ENCODE data around the gene CSNK2B. TPM values are rescaled to one million over a fixed set of nuclear protein-coding genes. Genes with fewer than 3 reads are reported as not detected.

The CSNK2B gene
- total RNA-seq: 100 to 1,000 TPM; 239 to 346 TPM

DNA sequence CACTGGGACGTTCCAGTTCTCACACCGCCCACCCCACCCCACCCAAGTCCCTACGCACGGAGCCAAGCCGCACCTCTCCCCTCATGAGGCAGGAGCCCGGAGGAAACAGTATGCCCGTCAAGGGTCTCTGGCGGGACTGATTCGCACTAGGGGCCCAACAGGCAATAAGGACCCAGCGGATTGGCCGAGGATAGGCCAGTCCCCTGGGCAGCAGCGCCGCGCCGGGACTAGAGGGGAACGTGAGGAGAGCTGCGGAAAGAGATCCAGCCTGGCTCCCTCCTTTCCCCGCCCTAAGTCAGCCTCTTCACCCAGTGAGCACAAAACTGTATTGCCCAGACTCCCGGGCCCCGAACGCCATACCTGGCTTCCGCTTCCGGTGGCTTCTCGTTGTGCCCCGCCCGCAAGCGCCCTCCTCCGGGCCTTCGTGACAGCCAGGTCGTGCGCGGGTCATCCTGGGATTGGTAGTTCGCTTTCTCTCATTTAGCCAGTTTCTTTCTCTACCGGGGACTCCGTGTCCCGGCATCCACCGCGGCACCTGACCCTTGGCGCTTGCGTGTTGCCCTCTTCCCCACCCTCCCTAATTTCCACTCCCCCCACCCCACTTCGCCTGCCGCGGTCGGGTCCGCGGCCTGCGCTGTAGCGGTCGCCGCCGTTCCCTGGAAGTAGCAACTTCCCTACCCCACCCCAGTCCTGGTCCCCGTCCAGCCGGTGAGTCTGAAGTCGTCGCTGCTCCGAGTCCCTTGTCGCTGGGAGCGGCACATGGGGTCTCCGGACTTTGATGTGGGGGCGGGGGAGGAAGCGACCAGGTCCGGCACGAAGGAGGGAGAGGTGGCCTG is at the start of gene CSNK2B:
TSS of gene CSNK2B (plus strand) at position 580 of the 836 bp plus-strand sequence. CDS start 752 bp downstream, outside the sequence.
- Mint-ChIP-seq H3K4me3 (peak within 1 kb of the TSS; percentile 99), H3K27ac (peak within 1 kb of the TSS; percentile 99), H3K9me3 (ENCODE audit: low read depth) (no peaks in the 10 kb centered on the region), H3K36me3 (ENCODE audit: low read depth) (peaks cover 83% of the 10 kb centered on the region), H3K4me1 (peaks cover 66% of the 10 kb centered on the region), H3K27me3 (no peaks in the 10 kb centered on the region)
- intact Hi-C loops (cut with DNase I, micrococcal nuclease): loop anchor here (1.0 to 10.0 kb wide), 22 partner anchors 13 to 1539 kb away; partner anchors contain the start of genes ABHD16A (in 2 of the 2), BAG6 (in 2 of the 2), PRRC2A (in 2 of the 2) and DDX39B (in 1 of the 2)
- DNase-seq (peak; percentile 99), ATAC-seq (peak; percentile 89)
- POLR2A ChIA-PET: interaction anchor here (0.5 to 3.5 kb wide), 13 partner anchors 13 to 1306 kb away, joined by 3 to 72 read pairs (median 4); partner anchors contain the start of genes ABHD16A, APOM, BAG6 and CLIC1
- CTCF ChIA-PET: interaction anchor here (1.0 to 2.6 kb wide), 3 partner anchors 11 to 197 kb away, joined by 3 to 39 read pairs (median 6); partner anchors contain the start of genes APOM, BAG6 and NEU1

DNA sequence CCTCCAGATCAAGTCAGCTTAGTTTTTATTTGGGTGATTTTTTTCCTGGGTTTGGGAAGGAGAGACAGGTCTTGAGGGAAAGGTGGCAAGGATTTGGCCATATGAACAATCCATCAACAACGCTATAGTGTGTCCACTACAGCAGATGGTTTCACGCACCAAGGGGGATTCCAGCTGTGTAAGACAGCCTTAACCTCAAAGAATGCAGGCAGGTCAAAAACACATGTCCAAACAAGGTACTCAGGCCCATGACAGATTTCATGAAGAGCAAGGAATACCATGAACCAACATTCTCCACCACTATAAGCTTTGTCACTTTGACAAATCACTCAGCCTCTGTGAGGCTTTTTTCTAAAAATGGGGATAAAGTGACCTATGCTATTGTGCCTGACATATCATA is 48.9 kb upstream of the CSNK2B start:
- POLR2A ChIA-PET: interaction anchor here (0.6 kb wide), 2 partner anchors 12 to 179 kb away, joined by 3 to 7 read pairs; partner anchors contain the start of gene VARS1

DNA sequence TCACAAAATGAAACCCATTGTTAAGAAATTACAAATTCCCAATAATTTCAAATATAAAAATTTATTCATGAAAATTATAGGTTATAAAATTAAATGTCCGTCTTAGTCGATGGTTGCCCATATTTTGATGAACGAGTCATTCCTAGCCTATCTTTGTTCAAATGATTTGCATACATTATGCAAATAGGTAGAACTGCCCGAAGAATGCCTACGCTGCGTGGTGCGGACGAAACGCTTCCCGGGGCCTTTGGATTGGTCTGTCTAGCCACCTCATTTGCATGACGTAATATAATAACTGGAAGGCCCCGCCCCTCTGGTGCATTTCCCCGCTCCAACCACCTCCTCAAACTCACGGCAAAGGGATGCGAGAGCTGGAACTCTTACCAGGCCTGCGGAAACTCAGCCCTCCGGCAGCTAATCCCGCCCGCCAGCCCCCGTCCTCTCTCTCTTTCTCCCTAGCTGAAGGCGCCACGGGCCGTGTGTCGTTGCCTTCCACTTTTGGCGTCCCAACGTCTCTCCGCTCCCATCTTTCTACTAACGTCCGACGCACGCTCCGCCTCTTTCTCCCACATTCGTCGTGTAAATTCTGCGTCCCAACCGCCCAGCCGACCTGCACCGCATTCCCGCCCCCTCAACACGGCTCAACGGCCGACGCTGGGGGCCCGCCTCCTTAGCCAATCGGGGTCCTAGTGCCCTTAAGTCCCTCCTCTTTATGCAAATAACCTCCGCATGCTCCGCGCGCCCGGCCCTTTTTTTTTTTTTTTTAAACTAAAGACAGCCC is 45.9 kb upstream of the CSNK2B start:
- POLR2A ChIA-PET: interaction anchor here (0.6 to 1.4 kb wide), 9 partner anchors 9 to 243 kb away, joined by 3 to 6 read pairs (median 3); partner anchors contain the start of genes DDX39B, GPANK1, HSPA1B and NEU1
- Mint-ChIP-seq H3K36me3 (ENCODE audit: low read depth) (peaks cover 47% of the 10 kb centered on the region), H3K4me1 (peaks cover 52% of the 10 kb centered on the region), H3K4me3 (peak overlapping the region; percentile 95), H3K27me3 (no peaks in the 10 kb centered on the region), H3K9me3 (ENCODE audit: low read depth) (no peaks in the 10 kb centered on the region), H3K27ac (peak overlapping the region; percentile 97)
- DNase-seq: peak; percentile 98
- CTCF ChIA-PET: interaction anchor here (0.6 to 1.0 kb wide), 5 partner anchors 22 to 128 kb away, joined by 3 to 9 read pairs (median 3); partner anchors contain the start of gene ATP6V1G2
- intact Hi-C loops (cut with DNase I, micrococcal nuclease): loop anchor here (1.0 to 2.0 kb wide), 22 partner anchors 32 to 1235 kb away; partner anchors contain the start of genes BAG6 (in 2 of the 2), NFKBIL1 (in 2 of the 2), ABHD16A (in 1 of the 2) and ATP6V1G2 (in 1 of the 2)
- ATAC-seq: peak; percentile 82

More for the DNA sequence above, 48.9 kb upstream of the CSNK2B start:
- CTCF ChIA-PET: interaction anchor here (0.5 to 4.4 kb wide), 7 partner anchors 18 to 306 kb away, joined by 3 to 22 read pairs (median 4); partner anchors contain the start of genes NFKBIL1 and TNF
- Mint-ChIP-seq H3K36me3 (ENCODE audit: low read depth) (peaks cover 20% of the 10 kb centered on the region), H3K27me3 (no peaks in the 10 kb centered on the region), H3K27ac (peak overlapping the region; percentile 86), H3K4me3 (peak overlapping the region; percentile 75), H3K4me1 (peaks cover 46% of the 10 kb centered on the region), H3K9me3 (ENCODE audit: low read depth) (no peaks in the 10 kb centered on the region)
- DNase-seq (no peak), ATAC-seq (no peak)
- intact Hi-C loops (cut with DNase I, micrococcal nuclease): no loop called here

DNA sequence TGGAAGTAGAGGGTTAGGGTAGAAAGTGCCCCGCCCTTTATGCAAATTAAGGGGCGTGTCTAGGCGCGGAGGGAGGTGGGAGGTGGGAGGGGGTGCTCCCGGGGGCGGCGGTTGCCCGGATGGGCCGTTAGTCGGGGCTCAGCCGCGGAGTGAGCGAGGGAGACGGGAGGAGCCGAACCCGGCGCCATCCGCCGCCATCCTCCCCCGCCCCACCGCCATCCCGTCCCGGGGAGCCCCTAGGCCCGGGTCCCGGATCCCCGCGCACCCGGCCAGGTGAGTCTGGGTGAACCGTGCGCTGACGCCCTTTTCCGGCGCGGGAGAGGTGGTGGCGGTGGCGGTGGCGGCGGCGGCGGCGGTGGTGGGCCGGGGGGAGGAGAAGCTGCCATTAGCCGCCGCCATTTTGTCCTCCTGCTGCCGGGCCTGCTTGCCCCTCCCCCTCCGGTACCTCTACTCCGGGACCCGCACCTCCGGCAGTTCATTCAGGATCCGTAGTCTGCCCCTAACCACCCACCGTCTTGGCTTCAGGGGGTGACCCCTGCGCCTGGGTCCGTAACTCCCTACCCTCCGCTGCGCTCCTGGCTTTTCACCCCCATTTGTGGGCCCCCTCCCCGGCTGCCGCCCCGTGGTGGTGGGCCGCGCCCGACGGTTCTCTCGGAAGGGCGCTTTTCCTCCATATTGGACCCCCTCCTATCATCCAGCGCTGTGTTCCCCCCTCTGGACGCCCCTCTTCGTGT is 45.1 kb upstream of the CSNK2B start, which contains the start of gene PRRC2A:
TSS of gene PRRC2A (plus strand) at position 130 of the 734 bp plus-strand sequence. CDS start 2,075 bp downstream, outside the sequence.
- Mint-ChIP-seq H3K9me3 (ENCODE audit: low read depth) (no peaks in the 10 kb centered on the region), H3K27me3 (no peaks in the 10 kb centered on the region), H3K4me1 (peaks cover 44% of the 10 kb centered on the region), H3K36me3 (ENCODE audit: low read depth) (peaks cover 54% of the 10 kb centered on the region), H3K4me3 (peak within 1 kb of the TSS; percentile 95), H3K27ac (peak within 1 kb of the TSS; percentile 99)
- ATAC-seq (peak; percentile 28), DNase-seq (peak; percentile 98)
- intact Hi-C loops (cut with DNase I, micrococcal nuclease): loop anchor here (1.0 to 2.0 kb wide), 22 partner anchors 32 to 1234 kb away; partner anchors contain the start of genes BAG6 (in 2 of the 2), NFKBIL1 (in 2 of the 2), ABHD16A (in 1 of the 2) and ATP6V1G2 (in 1 of the 2)
- CTCF ChIA-PET: interaction anchor here (0.6 to 1.4 kb wide), 7 partner anchors 22 to 128 kb away, joined by 3 to 9 read pairs (median 3); partner anchors contain the start of genes ATP6V1G2 and DDX39B
- POLR2A ChIA-PET: interaction anchor here (0.7 to 2.8 kb wide), 9 partner anchors 18 to 242 kb away, joined by 3 to 11 read pairs (median 4); partner anchors contain the start of genes BAG6, DDX39B, GPANK1 and HSPA1B

DNA sequence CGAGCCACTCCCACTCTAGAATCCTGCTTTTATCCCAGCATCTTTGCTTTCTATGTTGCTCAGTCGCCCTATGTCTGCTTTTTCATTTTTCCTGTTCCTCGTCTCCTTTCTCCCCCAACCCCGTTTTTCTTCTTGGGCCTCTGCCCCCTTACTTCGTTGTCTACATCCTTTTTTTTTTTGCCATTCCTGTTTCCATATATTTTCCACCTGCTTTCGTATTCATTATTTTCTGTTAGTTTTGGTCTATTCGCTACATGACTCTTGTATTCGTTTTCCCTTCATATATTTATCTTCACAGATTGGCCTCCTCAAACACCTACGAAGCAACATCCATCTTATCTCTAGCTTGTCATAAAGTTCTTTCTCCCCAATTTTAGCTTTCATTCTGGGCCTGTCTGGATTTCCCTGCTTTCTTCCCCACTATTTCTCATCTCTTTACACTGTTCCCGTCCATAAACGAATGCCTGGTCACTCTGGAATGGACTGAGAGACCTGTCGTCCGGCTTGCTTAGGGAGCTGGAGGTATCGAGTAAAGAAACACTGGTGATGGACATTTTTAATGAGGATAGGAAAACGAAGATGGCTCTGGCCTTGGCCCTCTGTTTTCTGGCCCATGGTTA is 44.5 kb upstream of the CSNK2B start:
- CTCF ChIA-PET: interaction anchor here (0.7 to 1.8 kb wide), 5 partner anchors 17 to 189 kb away, joined by 3 to 8 read pairs (median 3); partner anchors contain the start of gene DDX39B
- Mint-ChIP-seq H3K9me3 (ENCODE audit: low read depth) (no peaks in the 10 kb centered on the region), H3K27ac (peak overlapping the region; percentile 99), H3K4me3 (peak overlapping the region; percentile 95), H3K36me3 (ENCODE audit: low read depth) (peaks cover 61% of the 10 kb centered on the region), H3K27me3 (no peaks in the 10 kb centered on the region), H3K4me1 (peaks cover 37% of the 10 kb centered on the region)
- intact Hi-C loops (cut with DNase I, micrococcal nuclease): loop anchor here (2.0 kb wide), 7 partner anchors 39 to 1233 kb away; partner anchors contain the start of genes ATP6V1G2 (in 1 of the 2), C6orf47 (in 1 of the 2), MRPS18B (in 1 of the 2) and NFKBIL1 (in 1 of the 2)
- ATAC-seq (no peak), DNase-seq (no peak)
- POLR2A ChIA-PET: interaction anchor here (0.5 to 2.8 kb wide), 6 partner anchors 17 to 212 kb away, joined by 3 to 11 read pairs (median 4); partner anchors contain the start of genes BAG6 and GPANK1

DNA sequence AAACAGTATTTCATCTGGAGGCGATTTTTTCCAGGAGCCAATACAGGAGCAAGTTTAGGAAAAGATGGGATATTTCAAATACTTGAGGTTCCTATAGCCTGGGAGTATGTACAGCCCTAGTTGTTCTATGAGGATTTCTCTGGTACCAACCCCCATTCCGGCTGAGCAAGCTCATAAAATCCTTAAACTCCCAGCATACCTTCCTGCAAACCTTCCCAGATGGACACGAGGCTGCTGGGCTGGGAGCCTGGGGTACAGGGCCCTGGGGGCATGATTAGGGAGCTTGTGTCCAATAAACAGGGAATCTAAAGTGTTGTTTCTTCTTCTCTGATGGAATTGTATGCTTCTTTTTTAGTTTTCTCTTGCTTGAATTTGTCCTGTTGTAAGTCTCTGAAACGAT is 43.9 kb upstream of the CSNK2B start:
- Mint-ChIP-seq H3K4me1 (peaks cover 32% of the 10 kb centered on the region), H3K9me3 (ENCODE audit: low read depth) (no peaks in the 10 kb centered on the region), H3K4me3 (peak overlapping the region; percentile 95), H3K27me3 (no peaks in the 10 kb centered on the region), H3K36me3 (ENCODE audit: low read depth) (peaks cover 61% of the 10 kb centered on the region), H3K27ac (peak overlapping the region; percentile 99)
- no peak for DNase-seq
- no peak for ATAC-seq
- ChIA-PET POLR2A (interaction anchor here (0.5 to 2.8 kb wide), 9 partner anchors 17 to 893 kb away, joined by 3 to 11 read pairs (median 4); partner anchors contain the start of genes BAG6, GPANK1 and MSH5), CTCF (interaction anchor here (0.7 to 1.8 kb wide), 5 partner anchors 17 to 188 kb away, joined by 3 to 8 read pairs (median 3); partner anchors contain the start of gene DDX39B)
- intact Hi-C loops (cut with DNase I, micrococcal nuclease): loop anchor here (2.0 kb wide), 7 partner anchors 39 to 1233 kb away; partner anchors contain the start of genes ATP6V1G2 (in 1 of the 2), C6orf47 (in 1 of the 2), MRPS18B (in 1 of the 2) and NFKBIL1 (in 1 of the 2)

DNA sequence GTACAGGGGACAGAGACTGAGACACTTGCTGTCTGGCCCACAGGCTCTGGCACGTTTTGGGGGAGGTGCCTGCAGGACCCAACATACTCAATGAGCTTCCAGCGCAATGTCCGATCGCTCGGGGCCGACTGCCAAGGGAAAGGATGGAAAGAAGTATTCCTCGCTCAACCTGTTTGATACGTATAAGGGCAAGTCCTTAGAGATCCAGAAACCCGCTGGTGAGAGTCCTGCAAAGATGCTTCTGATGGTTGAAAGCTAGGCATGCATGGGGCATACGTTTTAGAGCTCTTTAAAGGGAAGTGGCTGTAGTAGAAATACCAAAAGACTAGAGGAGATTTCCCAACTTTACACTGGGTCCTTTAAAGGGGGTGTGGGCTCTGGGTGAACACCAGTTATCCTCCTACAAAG is 43.2 kb upstream of the CSNK2B start:
- Mint-ChIP-seq H3K9me3 (ENCODE audit: low read depth) (no peaks in the 10 kb centered on the region), H3K4me1 (peaks cover 31% of the 10 kb centered on the region), H3K4me3 (peak overlapping the region; percentile 95), H3K27me3 (no peaks in the 10 kb centered on the region), H3K36me3 (ENCODE audit: low read depth) (peaks cover 68% of the 10 kb centered on the region), H3K27ac (peak overlapping the region; percentile 99)
- ChIA-PET POLR2A (interaction anchor here (0.6 to 2.8 kb wide), 9 partner anchors 12 to 117 kb away, joined by 3 to 11 read pairs (median 4); partner anchors contain the start of gene MSH5), CTCF (interaction anchor here (0.8 to 1.8 kb wide), 3 partner anchors 16 to 39 kb away, joined by 4 to 8 read pairs (median 8); no protein-coding TSS in a partner anchor)
- DNase-seq (no peak), ATAC-seq (no peak)
- intact Hi-C loops (cut with DNase I, micrococcal nuclease): no loop called here

DNA sequence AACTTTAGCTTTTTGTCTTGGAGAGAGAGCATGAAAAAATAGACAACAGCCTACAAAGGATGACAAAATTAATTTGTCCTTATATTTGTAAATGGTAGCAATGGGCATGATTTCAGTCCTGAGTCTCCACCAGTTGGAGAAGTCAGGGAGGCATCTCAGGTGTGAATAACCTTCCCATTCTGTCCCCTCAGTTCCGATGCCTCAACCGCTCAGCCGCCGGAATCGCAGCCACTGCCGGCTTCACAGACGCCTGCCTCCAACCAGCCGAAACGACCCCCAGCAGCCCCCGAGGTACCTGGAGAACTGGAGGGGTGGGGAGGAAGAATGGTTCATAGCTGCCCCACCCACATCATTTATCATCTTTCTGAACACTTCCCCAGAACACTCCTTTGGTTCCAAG is 41.8 kb upstream of the CSNK2B start:
- ATAC-seq (no peak), DNase-seq (no peak)
- Mint-ChIP-seq H3K9me3 (ENCODE audit: low read depth) (no peaks in the 10 kb centered on the region), H3K36me3 (ENCODE audit: low read depth) (peaks cover 78% of the 10 kb centered on the region), H3K4me1 (peaks cover 24% of the 10 kb centered on the region), H3K4me3 (no peak overlapping the region), H3K27ac (no peak overlapping the region), H3K27me3 (no peaks in the 10 kb centered on the region)
- ChIA-PET CTCF (interaction anchor here (1.8 kb wide), 1 partner anchor 26 kb away, joined by 11 read pairs; no protein-coding TSS in a partner anchor), POLR2A (interaction anchor here (0.7 kb wide), 1 partner anchor 141 kb away, joined by 3 read pairs; no protein-coding TSS in a partner anchor)
- intact Hi-C loops (cut with DNase I, micrococcal nuclease): no loop called here

DNA sequence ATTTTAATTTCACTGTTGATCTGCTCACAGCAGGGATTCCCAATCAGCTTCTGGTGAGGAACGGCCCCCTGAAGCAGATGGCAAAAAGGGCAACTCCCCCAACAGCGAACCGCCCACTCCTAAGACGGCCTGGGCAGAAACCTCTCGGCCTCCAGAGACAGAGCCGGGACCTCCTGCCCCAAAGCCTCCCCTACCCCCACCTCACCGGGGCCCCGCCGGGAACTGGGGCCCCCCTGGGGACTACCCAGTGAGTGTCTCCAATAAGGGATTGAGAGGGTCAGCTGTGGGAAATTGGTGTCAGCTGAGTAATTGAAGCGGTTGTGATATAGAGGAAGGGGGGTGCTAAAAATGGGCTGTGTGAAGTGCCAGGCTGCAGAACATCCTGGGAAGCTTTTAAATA is 38.9 kb upstream of the CSNK2B start:
- Mint-ChIP-seq H3K27ac (peak overlapping the region; percentile 59), H3K36me3 (ENCODE audit: low read depth) (peaks cover 87% of the 10 kb centered on the region), H3K4me1 (peaks cover 11% of the 10 kb centered on the region), H3K4me3 (no peak overlapping the region), H3K27me3 (no peaks in the 10 kb centered on the region), H3K9me3 (ENCODE audit: low read depth) (no peaks in the 10 kb centered on the region)
- no peak for ATAC-seq
- no peak for DNase-seq
- intact Hi-C loops (cut with DNase I, micrococcal nuclease): no loop called here
- CTCF ChIA-PET: interaction anchor here (0.7 to 1.4 kb wide), 2 partner anchors 28 to 164 kb away, joined by 3 to 4 read pairs; no protein-coding TSS in a partner anchor
- POLR2A ChIA-PET: interaction anchor here (0.6 to 5.1 kb wide), 5 partner anchors 9 to 68 kb away, joined by 3 to 29 read pairs (median 3); no protein-coding TSS in a partner anchor

Data from activated CD4-positive, alpha-beta T cell treated with anti-CD3 and anti-CD28 coated beads for 36 hours (primary cell).